Measurements from ENCODE around the gene OR51V1.
"Not testable (repeated sequence)": the region's sequence is repeated elsewhere in the genome, so short reads cannot be mapped to it uniquely, and the experiment has no call there.

OR51V1 gene

GRCh38 chr11:5164807-5165206 is 35.7 kb downstream of the OR51V1 start:
- DNase-seq (ENCODE audit: low read depth): not testable (repeated sequence)

- not testable (repeated sequence) for DNase-seq (ENCODE audit: low read depth)
Observed at GRCh38 chr11:5161045-5161444, 39.4 kb downstream of the OR51V1 start.

DNA sequence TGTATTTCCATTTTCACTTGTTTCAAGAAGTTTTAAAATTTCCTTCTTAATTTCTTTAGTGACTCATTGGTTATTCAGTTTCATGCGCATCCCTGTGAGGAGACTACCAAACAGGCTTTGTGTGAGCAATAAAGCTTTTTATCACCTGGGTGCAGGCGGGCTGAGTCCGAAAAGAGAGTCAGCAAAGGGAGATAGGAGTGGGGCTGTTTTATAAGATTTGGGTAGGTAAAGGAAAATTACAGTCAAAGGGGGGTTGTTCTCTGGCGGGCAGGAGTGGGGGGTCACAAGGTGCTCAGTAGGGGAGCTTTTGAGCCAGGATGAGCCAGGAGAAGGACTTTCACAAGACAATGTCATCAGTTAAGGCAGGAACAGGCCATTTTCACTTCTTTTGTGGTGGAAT is 40.3 kb downstream of the OR51V1 start:
- not testable (repeated sequence) for DNase-seq (ENCODE audit: low read depth)

- DNase-seq (ENCODE audit: low read depth): no peak
Observed at GRCh38 chr11:5159806-5160205, 40.7 kb downstream of the OR51V1 start.

- DNase-seq (ENCODE audit: low read depth): no peak
Observed at GRCh38 chr11:5154657-5155056, 45.8 kb downstream of the OR51V1 start, which contains the start of gene OR52A1. TSS of gene OR52A1 (minus strand) at chr11:5154757. CDS start at chr11:5152369, 2,388 bp downstream.

- DNase-seq (ENCODE audit: low read depth): no peak
Observed at GRCh38 chr11:5153574-5154431, 46.7 kb downstream of the OR51V1 start.

DNA sequence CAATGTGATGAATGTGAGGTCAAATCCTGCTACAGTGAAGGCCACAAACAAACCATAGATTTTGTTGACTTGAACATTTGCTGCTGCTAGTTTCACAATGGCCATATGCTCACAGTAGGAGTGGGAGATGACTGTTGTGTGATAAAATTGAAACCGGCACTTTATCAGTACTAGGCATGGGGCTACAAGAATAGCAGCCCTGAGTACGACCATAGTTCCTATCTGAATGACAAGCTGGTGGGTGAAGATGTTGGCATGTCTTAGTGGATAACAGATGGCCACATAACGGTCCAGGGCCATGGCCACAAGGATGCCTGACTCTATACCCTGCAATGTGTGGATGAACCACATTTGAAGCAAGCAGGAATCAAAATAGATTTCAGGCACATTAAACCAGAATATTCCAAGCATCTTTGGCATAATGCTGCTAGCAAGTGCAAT is 48.7 kb downstream of the OR51V1 start:
- DNase-seq (ENCODE audit: low read depth): no peak

All from stimulated activated CD8-positive, alpha-beta memory T cell treated with anti-CD3 and anti-CD28 coated beads, Interleukin-15, amount 100 ng/mL, for 24 hours (primary cell).